HL-60/S4 treated with phorbol 12-myristate 13-acetate at 8.2 ng/mL for 4 days and 3 days (cell line): ENCODE measurements around the gene DHX34.
"Not testable (repeated sequence)": the region's sequence is repeated elsewhere in the genome, so short reads cannot be mapped to it uniquely, and the experiment has no call there.

Source experiments
- in situ Hi-C: fragments of 300-500 bp; cut with MboI; formaldehyde crosslinking; loops from 2 replicates; pipeline ENCODE4 v1.15.0; 2022; ENCODE audit warnings: low sequenced_read_pairs

Gene DHX34

GRCh38 chr19:47323409-47323808 is 25.7 kb upstream of the DHX34 start:
- in situ Hi-C loops, result no loop called here

GRCh38 chr19:47323872-47324271 is 25.2 kb upstream of the DHX34 start:
- in situ Hi-C loops, result no loop called here

- in situ Hi-C loops, result no loop called here
Observed at GRCh38 chr19:47324502-47324901, 24.6 kb upstream of the DHX34 start.

GRCh38 chr19:47330466-47330869 is 18.6 kb upstream of the DHX34 start:
- in situ Hi-C loops, result no loop called here

GRCh38 chr19:47331490-47331889 is 17.6 kb upstream of the DHX34 start:
- in situ Hi-C loops, result no loop called here

- in situ Hi-C loops, result no loop called here
Observed at GRCh38 chr19:47331931-47332547, 17.1 kb upstream of the DHX34 start, which contains the start of gene C5AR2. C5AR2 (plus strand) TSS chr19:47332175; CDS start chr19:47340800, 8,625 bp downstream.

GRCh38 chr19:47336765-47337718 is 12.1 kb upstream of the DHX34 start:
- in situ Hi-C loops, result not testable (repeated sequence)

- in situ Hi-C loops, result no loop called here
Observed at GRCh38 chr19:47339196-47339880, 9.8 kb upstream of the DHX34 start.

- in situ Hi-C loops, result no loop called here
Observed at GRCh38 chr19:47340477-47341208, 8.5 kb upstream of the DHX34 start.

GRCh38 chr19:47341734-47342133 is 7.4 kb upstream of the DHX34 start:
- in situ Hi-C loops, result no loop called here

GRCh38 chr19:47343194-47343802 is 5.8 kb upstream of the DHX34 start:
- in situ Hi-C loops, result no loop called here

- in situ Hi-C loops, result no loop called here
Observed at GRCh38 chr19:47344425-47344824, 4.7 kb upstream of the DHX34 start.

GRCh38 chr19:47346024-47346423 is 3.1 kb upstream of the DHX34 start:
- in situ Hi-C loops, result not testable (repeated sequence)

- in situ Hi-C loops, result no loop called here
Observed at GRCh38 chr19:47350630-47351029, 1.5 kb downstream of the DHX34 start.

GRCh38 chr19:47351548-47351947 is 2.4 kb downstream of the DHX34 start:
- in situ Hi-C loops, result no loop called here

- in situ Hi-C loops, result no loop called here
Observed at GRCh38 chr19:47352095-47352494, 3.0 kb downstream of the DHX34 start.

GRCh38 chr19:47353307-47353712 is 4.2 kb downstream of the DHX34 start:
- in situ Hi-C loops, result no loop called here

- in situ Hi-C loops, result no loop called here
Observed at GRCh38 chr19:47356900-47357299, 7.8 kb downstream of the DHX34 start.

- in situ Hi-C loops, result no loop called here
Observed at GRCh38 chr19:47357788-47358680, 8.9 kb downstream of the DHX34 start.
